A549 (cell line): ENCODE measurements around the gene KRT33B. TPM values are rescaled to one million over a fixed set of nuclear protein-coding genes. Genes with fewer than 3 reads are reported as not detected.

ENCODE experiments used
- ATAC-seq, 2 experiments: fragments of 200-7000 bp in 1 of 2; fragments of >200 bp in 1 of 2; cut with Nextera tagmentation in 1 of 2; cut with Tn5 transposase in 1 of 2; 3 replicates each; pipeline versions ENCODE4 v1.8.0 to v1.9.1; 2018 to 2020; ENCODE audit warnings: mild to moderate bottlenecking in 1 of 2, moderate library complexity in 1 of 2
- CTCF ChIA-PET: fragments of 300-600 bp; sonication (Branson Sonifier 250); formaldehyde crosslinking; extraction: SDS; loops from one replicate; lab custom pipeline; 2021; ENCODE audit warnings: antibody characterized with exemption, inconsistent platforms; lab: Yijun Ruan, JAX
- POLR2A ChIA-PET: fragments of 350-600 bp; formaldehyde crosslinking; extraction: SDS; loops from one replicate; lab custom pipeline; 2021; ENCODE audit warnings: antibody characterized with exemption, inconsistent platforms; lab: Yijun Ruan, JAX
- DNase-seq, 2 experiments: peaks; one replicate each; pipeline versions ENCODE4 v3.0.0 to v3.0.0-alpha.2; 2011 to 2016; ENCODE audit warnings: low read depth in 1 of 2, low spot score in 1 of 2
- FAIRE-seq: peaks from 2 replicates; lab custom pipeline; 2011; peaks lifted over from hg19 to GRCh38; lab: Jason Lieb, UNC
- H3K27ac ChIP-seq, 2 experiments: fragments of >200 bp; sonication (Bioruptor Twin); formaldehyde crosslinking; 3 replicates each; pipeline ENCODE4 v1.5.1; 2016 to 2017
- H3K4me1 ChIP-seq: fragments of >200 bp; sonication (Bioruptor Twin); formaldehyde crosslinking; 3 replicates; pipeline ENCODE4 v1.6.1; 2016
- H3K4me2 ChIP-seq: fragments of >200 bp; sonication (Bioruptor Twin); formaldehyde crosslinking; 3 replicates; pipeline ENCODE4 v1.6.1; 2016
- H3K4me3 ChIP-seq: fragments of >200 bp; sonication (Bioruptor Twin); formaldehyde crosslinking; 3 replicates; pipeline ENCODE4 v1.5.1; 2016
- H3K9me3 ChIP-seq: fragments of >200 bp; sonication (Bioruptor Twin); formaldehyde crosslinking; 3 replicates; pipeline ENCODE4 v1.6.1; 2016
- ATOH8 ChIP-seq: fragments of 250-450 bp; sonication (Bioruptor Pico); IDR thresholded peaks from 2 replicates; pipeline ENCODE4 v1.5.0; 2020; ENCODE audit warnings: low read depth, mild to moderate bottlenecking, moderate library complexity
- BCL3 ChIP-seq: fragments of >200 bp; sonication (Bioruptor Twin); formaldehyde crosslinking; IDR thresholded peaks from 3 replicates; pipeline ENCODE4 v1.6.1; 2016
- BHLHE40 ChIP-seq: IDR thresholded peaks from 2 replicates; pipeline ENCODE4 v1.6.1; 2012; ENCODE audit warnings: low read depth, low read length, inconsistent platforms
- CBX2 ChIP-seq: fragments of 200-600 bp; sonication (generic); IDR thresholded peaks from 2 replicates; pipeline ENCODE4 v1.6.1; 2016; ENCODE audit warnings: low read depth, mild to moderate bottlenecking, borderline replicate concordance
- CBX8 ChIP-seq: fragments of 200-600 bp; sonication (generic); IDR thresholded peaks from 2 replicates; pipeline ENCODE4 v1.6.1; 2016
- CEBPB ChIP-seq, 2 experiments: fragments of >200 bp in 1 of 2; sonication (Bioruptor Twin) in 1 of 2; formaldehyde crosslinking in 1 of 2; IDR thresholded peaks; 2 replicates each; pipeline ENCODE4 v1.6.1; 2012 to 2016
- CHD2 ChIP-seq: fragments of 150-350 bp; IDR thresholded peaks from 2 replicates; pipeline ENCODE4 v1.6.1; 2014; ENCODE audit warnings: low read length; ENCODE audit not compliant: partially characterized antibody
- CTCF ChIP-seq: fragments of >200 bp; sonication (Bioruptor Twin); formaldehyde crosslinking; IDR thresholded peaks from 3 replicates; pipeline ENCODE4 v1.5.1; 2016
- EHMT2 ChIP-seq: fragments of 200-600 bp; sonication (generic); IDR thresholded peaks from 2 replicates; pipeline ENCODE4 v1.6.1; 2016; ENCODE audit warnings: antibody characterized with exemption, low read depth, mild to moderate bottlenecking, moderate library complexity
- ESRRA ChIP-seq: fragments of 150-350 bp; IDR thresholded peaks from 2 replicates; pipeline ENCODE4 v1.6.1; 2014; ENCODE audit warnings: mild to moderate bottlenecking, low read length, borderline replicate concordance
- FOXS1 ChIP-seq: fragments of 250-450 bp; sonication (Bioruptor Pico); IDR thresholded peaks from 2 replicates; pipeline ENCODE4 v1.5.0; 2020; ENCODE audit warnings: mild to moderate bottlenecking, moderate library complexity
- GATA3 ChIP-seq: IDR thresholded peaks from 2 replicates; pipeline ENCODE4 v1.6.1; 2012; ENCODE audit warnings: borderline replicate concordance
- HES2 ChIP-seq: fragments of >200 bp; sonication (Bioruptor Twin); formaldehyde crosslinking; IDR thresholded peaks from 2 replicates; pipeline ENCODE4 v1.6.1; 2016
- HEYL ChIP-seq: fragments of 250-450 bp; sonication (Bioruptor Pico); IDR thresholded peaks from 2 replicates; pipeline ENCODE4 v1.8.0; 2021; ENCODE audit warnings: mild to moderate bottlenecking, moderate library complexity
- HOXA7 ChIP-seq: fragments of 250-450 bp; sonication (Bioruptor Pico); IDR thresholded peaks from 2 replicates; pipeline ENCODE4 v1.5.0; 2020; ENCODE audit warnings: mild to moderate bottlenecking, moderate library complexity
- HOXB13 ChIP-seq: fragments of 250-450 bp; sonication (Bioruptor Pico); IDR thresholded peaks from 2 replicates; pipeline ENCODE4 v1.5.0; 2020; ENCODE audit warnings: low read depth, mild to moderate bottlenecking, moderate library complexity
- JUNB ChIP-seq: fragments of >200 bp; sonication (Bioruptor Twin); formaldehyde crosslinking; IDR thresholded peaks from 2 replicates; pipeline ENCODE4 v1.6.1; 2016
- KDM1A ChIP-seq: fragments of 200-600 bp; sonication (generic); IDR thresholded peaks from 2 replicates; pipeline ENCODE4 v1.6.1; 2016; ENCODE audit warnings: low read depth, mild to moderate bottlenecking
- KDM5A ChIP-seq: fragments of 200-600 bp; sonication (generic); IDR thresholded peaks from 2 replicates; pipeline ENCODE4 v1.6.1; 2016; ENCODE audit warnings: antibody characterized with exemption, mild to moderate bottlenecking
- MAFK ChIP-seq: fragments of 450-650 bp; IDR thresholded peaks from 2 replicates; pipeline ENCODE4 v1.6.1; 2014; ENCODE audit not compliant: partially characterized antibody
- MAX ChIP-seq: IDR thresholded peaks from 2 replicates; pipeline ENCODE4 v1.6.1; 2012
- MYC ChIP-seq: IDR thresholded peaks from 2 replicates; pipeline ENCODE4 v1.6.1; 2012; ENCODE audit warnings: mild to moderate bottlenecking, inconsistent platforms, low read length, improper control_type of control experiment, borderline replicate concordance
- NFE2L2 ChIP-seq: fragments of 150-350 bp; conservative IDR thresholded peaks from 2 replicates; pipeline ENCODE4 v1.6.1; 2014; ENCODE audit warnings: low read length
- POLR2AphosphoS2 ChIP-seq: conservative IDR thresholded peaks from 2 replicates; pipeline ENCODE4 v1.6.1; 2012; ENCODE audit warnings: low read length, improper control_type of control experiment, inconsistent platforms
- RAD21 ChIP-seq, 2 experiments: fragments of >200 bp in 1 of 2; sonication (Bioruptor Twin) in 1 of 2; formaldehyde crosslinking in 1 of 2; IDR thresholded peaks in 1 of 2; conservative IDR thresholded peaks in 1 of 2; 2 replicates in 1 of 2; 3 replicates in 1 of 2; pipeline ENCODE4 v1.6.1; 2012 to 2018; ENCODE audit warnings: inconsistent platforms in 1 of 2
- RARB ChIP-seq: fragments of 250-450 bp; sonication (Bioruptor Pico); IDR thresholded peaks from 2 replicates; pipeline ENCODE4 v1.8.0; 2021; ENCODE audit warnings: mild to moderate bottlenecking, moderate library complexity
- RCOR1 ChIP-seq: fragments of 150-350 bp; IDR thresholded peaks from 2 replicates; pipeline ENCODE4 v1.6.1; 2014; ENCODE audit warnings: antibody characterized with exemption, low read length, low read depth
- RFX5 ChIP-seq: fragments of 450-650 bp; IDR thresholded peaks from 2 replicates; pipeline ENCODE4 v1.7.1; 2014; ENCODE audit warnings: antibody characterized with exemption, mild to moderate bottlenecking, moderate library complexity
- USF2 ChIP-seq: fragments of 450-650 bp; IDR thresholded peaks from 2 replicates; pipeline ENCODE4 v1.6.1; 2014; ENCODE audit warnings: antibody characterized with exemption
- ZC3H11A ChIP-seq: fragments of 450-650 bp; IDR thresholded peaks from 2 replicates; pipeline ENCODE4 v1.6.1; 2014; ENCODE audit warnings: antibody characterized with exemption, mild to moderate bottlenecking
- ZFP36 ChIP-seq: fragments of 450-650 bp; IDR thresholded peaks from 2 replicates; pipeline ENCODE4 v1.6.1; 2014; ENCODE audit warnings: borderline replicate concordance; ENCODE audit not compliant: partially characterized antibody
- ZSCAN20 ChIP-seq: fragments of 250-450 bp; sonication (Bioruptor Pico); IDR thresholded peaks from 2 replicates; pipeline ENCODE4 v1.8.0; 2022; ENCODE audit warnings: mild to moderate bottlenecking, moderate library complexity
- WGBS: methylation state at CpG from one replicate; pipeline ENCODE4 v1.1.6; 2017; ENCODE audit errors: missing lambda C conversion rate; 5-methylcytosine and 5-hydroxymethylcytosine counted together
- polyA minus RNA-seq: library from RNA; depleted of rRNA, polyadenylated mRNA; stranded (reverse); fragments of >200 nt; gene quantifications from 2 replicates; pipeline ENCODE4 v1.2.3, GENCODE V29; 2011; rRNA and poly(A)+ RNA removed
- polyA plus RNA-seq, 4 experiments: library from polyadenylated mRNA; depleted of rRNA in 3 of 4; stranded (reverse); fragments of >200 nt; fragmentation: RNase III in 1 of 4; extraction: RNeasy Plus Mini Kit Qiagen cat#74134 plus additional on column Dnase treatment in 1 of 4; gene quantifications; 2 replicates in 3 of 4; 3 replicates in 1 of 4; pipeline ENCODE4 v1.2.3, GENCODE V29; 2011 to 2017

Gene KRT33B
- not detected in 2 replicates for polyA plus RNA-seq (2011; rRNA removed)
- 0.05 and 0.06 TPM in 2 replicates for polyA plus RNA-seq (2012; cell fraction: cytosol; rRNA removed)
- 0.17 TPM in 1 of 2 replicates, not detected in the other for polyA plus RNA-seq (2012; cell fraction: nucleus; rRNA removed)
- polyA plus RNA-seq (2017; fragmentation: RNase III; extraction: RNeasy Plus Mini Kit Qiagen cat#74134 plus additional on column Dnase treatment), result 0.05 to 0.08 TPM in 2 of 3 replicates, not detected in the other
- not detected in 2 replicates for polyA minus RNA-seq

GRCh38 chr17:41369713-41370112, at the start of gene KRT33B:
TSS of gene KRT33B (minus strand) at chr17:41369813. CDS start at chr17:41369750, 63 bp downstream.
- Histone ChIP-seq H3K4me3 (no peak within 1 kb of the TSS), H3K27ac (no peak within 1 kb of the TSS), H3K4me2 (no peak within 1 kb of the TSS), H3K4me1 (no peaks in the 10 kb centered on the region), H3K9me3 (peaks cover 7% of the 10 kb centered on the region; the same call in 1 of the 3 replicates)
- no peak for DNase-seq
- WGBS, result 100% methylated on average over 1 of the region's 1 CpG
- FAIRE-seq, result no peak
- TF ChIP-seq NFE2L2 (no peak), ZC3H11A (no peak), POLR2AphosphoS2 (no peak), GATA3 (no peak), MAFK (no peak), EHMT2 (no peak), BCL3 (no peak), HOXA7 (CRISPR knock-in tag) (no peak), FOXS1 (CRISPR knock-in tag) (no peak), ESRRA (no peak), ATOH8 (CRISPR knock-in tag) (no peak), RCOR1 (no peak), KDM1A (no peak), ZFP36 (no peak), KDM5A (no peak), CEBPB (IDR thresholded peaks at IDR 0.05) (no peak), HOXB13 (CRISPR knock-in tag) (no peak), HES2 (no peak), USF2 (no peak)
- POLR2A ChIA-PET, result no interaction called here
- ATAC-seq, result no peak
- CTCF ChIA-PET, result interaction anchor here (0.7 to 3.1 kb wide), 3 partner anchors 9 to 279 kb away, joined by 3 to 20 read pairs (median 3); no protein-coding TSS in a partner anchor

- POLR2A ChIA-PET, result no interaction called here
- FAIRE-seq, result no peak
- ATAC-seq, result no peak
- CTCF ChIA-PET, result interaction anchor here (1.1 to 6.1 kb wide), 11 partner anchors 11 to 243 kb away, joined by 3 to 46 read pairs (median 5); no protein-coding TSS in a partner anchor
- H3K27ac ChIP-seq, result no peak overlapping the region
- no peak overlapping the region for H3K4me3 ChIP-seq
- H3K9me3 ChIP-seq, result no peaks in the 10 kb centered on the region
- no peak for DNase-seq
- no peak overlapping the region for H3K4me2 ChIP-seq
- 86% methylated on average over 7 of the region's 7 CpGs for WGBS
- 0 out of 3 replicates have a peak, but pooled peaks cover 4% of the 10 kb centered on the region for H3K4me1 ChIP-seq
- TF ChIP-seq MAX, result no peak
- TF ChIP-seq RARB (CRISPR knock-in tag), result no peak
- TF ChIP-seq JUNB, result no peak
- TF ChIP-seq MYC, result no peak
- TF ChIP-seq CTCF, result no peak
- no peak for TF ChIP-seq POLR2AphosphoS2
- no peak for TF ChIP-seq CBX2
- no peak for TF ChIP-seq CHD2
- no peak for TF ChIP-seq RAD21 (conservative IDR thresholded peaks at IDR 0.05 in 1 of 2, IDR thresholded peaks at IDR 0.05 in 1 of 2)
- no peak for TF ChIP-seq RCOR1
- TF ChIP-seq EHMT2, result no peak
- TF ChIP-seq MAFK, result no peak
- no peak for TF ChIP-seq RFX5
- no peak for TF ChIP-seq CEBPB (IDR thresholded peaks at IDR 0.05)
- TF ChIP-seq BHLHE40, result no peak
- no peak for TF ChIP-seq HEYL (CRISPR knock-in tag)
- TF ChIP-seq CBX8, result no peak
- TF ChIP-seq HOXA7 (CRISPR knock-in tag), result no peak
- TF ChIP-seq ZSCAN20 (CRISPR knock-in tag), result no peak
Observed at GRCh38 chr17:41418116-41418860, 48.7 kb upstream of the KRT33B start.
